CD4-positive, alpha-beta T cell (primary cell): Measurements from ENCODE around the gene STAT6. TPM values are rescaled to one million over a fixed set of nuclear protein-coding genes. Genes with fewer than 3 reads are reported as not detected.

Source experiments
- ATAC-seq: fragments of 200-7000 bp; cut with Tn5 transposase; one replicate; pipeline ENCODE4 v1.10.0; 2022; ENCODE audit warnings: mild to moderate bottlenecking; ENCODE audit not compliant: poor library complexity
- CTCF ChIA-PET: fragments of 350-600 bp; sonication (Branson Sonifier 250); formaldehyde crosslinking; loops from one replicate; lab custom pipeline; 2021; ENCODE audit warnings: antibody characterized with exemption, inconsistent platforms; lab: Charles Lee
- POLR2A ChIA-PET: fragments of 350-600 bp; sonication (Branson Sonifier 250); formaldehyde crosslinking; loops from one replicate; lab custom pipeline; 2021; ENCODE audit warnings: antibody characterized with exemption, inconsistent platforms; lab: Charles Lee
- DNase-seq, 14 experiments: peaks; one replicate each; pipeline ENCODE4 v3.0.0-alpha.2; 2013 to 2020; ENCODE audit warnings: mixed read lengths in 2 of 14
- H3K27ac ChIP-seq, 2 donors: one replicate each; pipeline versions ENCODE4 v1.5.1 to v1.7.0; 2013; ENCODE audit warnings: low read length in 2 of 2, low read depth in 1 of 2, mild to moderate bottlenecking in 1 of 2
- H3K27me3 ChIP-seq, 2 experiments: 1 replicate in 1 of 2; 2 replicates in 1 of 2; pipeline versions ENCODE4 v1.6.1 to v1.7.0; 2013; ENCODE audit warnings: low read length in 2 of 2, control low read depth in 1 of 2, mild to moderate bottlenecking in 1 of 2, moderate library complexity in 1 of 2; ENCODE audit not compliant: insufficient read depth in 2 of 2, control insufficient read depth in 1 of 2
- H3K36me3 ChIP-seq: one replicate; pipeline ENCODE4 v1.6.1; 2013; ENCODE audit warnings: low read length, control low read depth; ENCODE audit not compliant: insufficient read depth
- H3K4me1 ChIP-seq: one replicate; pipeline ENCODE4 v1.6.1; 2013; ENCODE audit warnings: low read length, control low read depth; ENCODE audit not compliant: insufficient read depth
- H3K4me3 ChIP-seq: one replicate; pipeline ENCODE4 v1.5.1; 2013; ENCODE audit warnings: mild to moderate bottlenecking, low read length, moderate library complexity
- H3K9me3 ChIP-seq, 2 experiments: 1 replicate in 1 of 2; 2 replicates in 1 of 2; pipeline versions ENCODE4 v1.6.1 to v1.7.0; 2013; ENCODE audit warnings: low read length in 2 of 2, mild to moderate bottlenecking in 2 of 2, control low read depth in 1 of 2, moderate library complexity in 1 of 2; ENCODE audit not compliant: control insufficient read depth in 1 of 2, insufficient read depth in 1 of 2
- H3K27ac Mint-ChIP-seq: one replicate; pipeline ENCODE4 v1.8.0; 2020; ENCODE audit warnings: mixed read lengths
- H3K27me3 Mint-ChIP-seq: one replicate; pipeline ENCODE4 v1.8.0; 2021; ENCODE audit warnings: mixed read lengths
- H3K36me3 Mint-ChIP-seq: one replicate; pipeline ENCODE4 v1.8.0; 2021; ENCODE audit warnings: low read depth, mixed read lengths
- H3K4me1 Mint-ChIP-seq: one replicate; pipeline ENCODE4 v1.8.0; 2021; ENCODE audit warnings: low read depth, mixed read lengths
- H3K4me3 Mint-ChIP-seq: one replicate; pipeline ENCODE4 v1.8.0; 2020; ENCODE audit warnings: mild to moderate bottlenecking, mixed read lengths
- H3K9me3 Mint-ChIP-seq: one replicate; pipeline ENCODE4 v1.8.0; 2020; ENCODE audit warnings: mixed read lengths
- intact Hi-C, 2 experiments: fragments of 100-400 bp; cut with DNase I in 1 of 2; cut with micrococcal nuclease in 1 of 2; formaldehyde crosslinking; loops; one replicate each; pipeline versions ENCODE4 v1.15.1 to v1.9.0; 2023 to 2025; cut with DNase I, micrococcal nuclease
- total RNA-seq, 174 experiments: library from RNA in 2 of 174; stranded (reverse) in 2 of 174; gene quantifications; one replicate each; pipeline ENCODE4 v1.2.3 and lab custom pipeline; 2021 to 2026
- TF ChIP-seq, protein P1 (sequence below): fragments of 200-600 bp; IDR thresholded peaks from one replicate; pipeline ENCODE4 v1.8.0; 2022; ENCODE audit warnings: antibody characterized with exemption, mild to moderate bottlenecking

The STAT6 gene
- total RNA-seq, 2 experiments from 2014 or later: 133 to 144 TPM

DNA sequence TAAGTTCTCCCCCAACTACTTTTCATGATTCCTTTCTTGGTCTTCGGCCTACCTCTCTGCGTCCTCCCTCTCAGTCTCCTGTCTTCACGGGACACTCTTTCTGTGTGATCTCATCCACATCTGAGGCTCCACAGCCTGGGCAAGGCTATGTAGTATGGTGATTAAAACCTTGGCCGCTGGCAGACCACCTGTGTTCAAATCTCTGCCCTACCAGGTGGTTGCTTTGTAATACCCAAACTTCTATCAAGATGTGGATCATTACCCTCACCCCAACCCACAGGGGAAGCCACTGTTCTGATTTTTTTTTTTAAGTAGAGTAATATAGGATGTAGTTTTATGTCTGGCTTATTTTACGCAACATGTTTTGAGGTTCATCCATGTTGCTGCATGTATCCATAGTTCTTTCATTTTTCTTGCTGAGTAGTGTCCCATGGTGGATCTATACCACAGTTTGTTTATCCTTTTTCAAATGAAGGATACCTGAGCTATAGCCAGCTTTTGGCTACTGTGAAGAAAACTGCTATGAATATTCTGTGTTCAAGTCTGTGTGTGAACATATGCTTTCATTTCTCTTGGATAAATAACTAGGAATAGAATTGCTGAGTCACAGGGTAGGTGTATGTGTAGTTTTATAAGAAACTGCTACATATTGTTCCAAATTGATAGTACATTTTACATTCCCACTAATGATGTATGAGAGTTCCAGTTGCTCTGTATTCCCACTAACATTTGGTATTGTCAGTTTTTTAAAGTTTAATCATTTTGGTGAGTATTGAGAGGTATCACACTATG, 8.3 kb upstream of the STAT6 start:
- no peak for DNase-seq
- Histone ChIP-seq H3K4me3 (no peak overlapping the region), H3K36me3 (no peaks in the 10 kb centered on the region), H3K4me1 (peaks cover 3% of the 10 kb centered on the region), H3K27ac (no peak overlapping the region), H3K27me3 (no peaks in the 10 kb centered on the region), H3K9me3 (no peaks in the 10 kb centered on the region)
- Mint-ChIP-seq H3K27me3 (no peaks in the 10 kb centered on the region), H3K36me3 (no peaks in the 10 kb centered on the region), H3K4me1 (peaks cover 5% of the 10 kb centered on the region), H3K27ac (no peak overlapping the region), H3K9me3 (no peaks in the 10 kb centered on the region), H3K4me3 (no peak overlapping the region)
- TF ChIP-seq, protein P1, sequence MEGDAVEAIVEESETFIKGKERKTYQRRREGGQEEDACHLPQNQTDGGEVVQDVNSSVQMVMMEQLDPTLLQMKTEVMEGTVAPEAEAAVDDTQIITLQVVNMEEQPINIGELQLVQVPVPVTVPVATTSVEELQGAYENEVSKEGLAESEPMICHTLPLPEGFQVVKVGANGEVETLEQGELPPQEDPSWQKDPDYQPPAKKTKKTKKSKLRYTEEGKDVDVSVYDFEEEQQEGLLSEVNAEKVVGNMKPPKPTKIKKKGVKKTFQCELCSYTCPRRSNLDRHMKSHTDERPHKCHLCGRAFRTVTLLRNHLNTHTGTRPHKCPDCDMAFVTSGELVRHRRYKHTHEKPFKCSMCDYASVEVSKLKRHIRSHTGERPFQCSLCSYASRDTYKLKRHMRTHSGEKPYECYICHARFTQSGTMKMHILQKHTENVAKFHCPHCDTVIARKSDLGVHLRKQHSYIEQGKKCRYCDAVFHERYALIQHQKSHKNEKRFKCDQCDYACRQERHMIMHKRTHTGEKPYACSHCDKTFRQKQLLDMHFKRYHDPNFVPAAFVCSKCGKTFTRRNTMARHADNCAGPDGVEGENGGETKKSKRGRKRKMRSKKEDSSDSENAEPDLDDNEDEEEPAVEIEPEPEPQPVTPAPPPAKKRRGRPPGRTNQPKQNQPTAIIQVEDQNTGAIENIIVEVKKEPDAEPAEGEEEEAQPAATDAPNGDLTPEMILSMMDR: no peak
- CTCF ChIA-PET: interaction anchor here (0.7 to 1.0 kb wide), 2 partner anchors 50 to 118 kb away, joined by 3 to 4 read pairs; no protein-coding TSS in a partner anchor
- POLR2A ChIA-PET: no interaction called here
- intact Hi-C loops: no loop called here
- ATAC-seq: no peak

DNA sequence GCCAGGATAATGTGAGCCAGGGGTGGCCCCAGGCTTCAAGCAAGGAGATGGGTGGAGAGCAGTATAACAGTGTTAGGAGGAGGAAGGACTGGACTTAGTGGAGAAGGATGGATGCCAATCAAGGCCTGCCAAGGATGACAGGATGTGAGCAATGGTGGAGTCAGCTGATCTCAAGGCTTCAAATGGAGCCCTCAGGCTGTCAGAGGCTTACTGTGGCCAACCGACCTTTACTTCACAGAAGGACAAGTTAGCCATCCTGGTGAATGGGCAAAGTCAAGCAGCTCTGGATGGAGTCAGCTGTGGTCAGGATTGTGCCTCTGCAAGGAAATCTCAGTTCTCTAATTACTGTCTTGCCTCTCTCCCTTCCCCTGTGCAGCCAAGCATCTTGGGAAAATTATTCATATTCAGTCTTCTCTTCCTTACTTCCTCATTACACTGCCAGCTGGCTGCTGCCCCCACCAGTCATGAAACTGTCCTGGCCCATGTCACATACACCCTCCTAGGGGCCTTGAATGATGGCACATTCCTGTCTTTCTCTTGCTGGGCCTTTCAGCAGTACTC, 7.6 kb upstream of the STAT6 start:
- H3K36me3 ChIP-seq: no peaks in the 10 kb centered on the region
- H3K27ac Mint-ChIP-seq: no peak overlapping the region
- no peaks in the 10 kb centered on the region for H3K4me1 Mint-ChIP-seq
- no peaks in the 10 kb centered on the region for H3K27me3 ChIP-seq
- intact Hi-C loops: no loop called here
- H3K4me3 ChIP-seq: no peak overlapping the region
- ChIA-PET CTCF (no interaction called here), POLR2A (no interaction called here)
- no peaks in the 10 kb centered on the region for H3K36me3 Mint-ChIP-seq
- TF ChIP-seq, protein P1: no peak
- H3K9me3 Mint-ChIP-seq: no peaks in the 10 kb centered on the region
- no peaks in the 10 kb centered on the region for H3K27me3 Mint-ChIP-seq
- peak in 2 of 14 experiments; percentile 39 to 50 for DNase-seq
- no peaks in the 10 kb centered on the region for H3K9me3 ChIP-seq
- H3K27ac ChIP-seq: no peak overlapping the region
- H3K4me3 Mint-ChIP-seq: no peak overlapping the region
- no peak for ATAC-seq
- no peaks in the 10 kb centered on the region for H3K4me1 ChIP-seq

DNA sequence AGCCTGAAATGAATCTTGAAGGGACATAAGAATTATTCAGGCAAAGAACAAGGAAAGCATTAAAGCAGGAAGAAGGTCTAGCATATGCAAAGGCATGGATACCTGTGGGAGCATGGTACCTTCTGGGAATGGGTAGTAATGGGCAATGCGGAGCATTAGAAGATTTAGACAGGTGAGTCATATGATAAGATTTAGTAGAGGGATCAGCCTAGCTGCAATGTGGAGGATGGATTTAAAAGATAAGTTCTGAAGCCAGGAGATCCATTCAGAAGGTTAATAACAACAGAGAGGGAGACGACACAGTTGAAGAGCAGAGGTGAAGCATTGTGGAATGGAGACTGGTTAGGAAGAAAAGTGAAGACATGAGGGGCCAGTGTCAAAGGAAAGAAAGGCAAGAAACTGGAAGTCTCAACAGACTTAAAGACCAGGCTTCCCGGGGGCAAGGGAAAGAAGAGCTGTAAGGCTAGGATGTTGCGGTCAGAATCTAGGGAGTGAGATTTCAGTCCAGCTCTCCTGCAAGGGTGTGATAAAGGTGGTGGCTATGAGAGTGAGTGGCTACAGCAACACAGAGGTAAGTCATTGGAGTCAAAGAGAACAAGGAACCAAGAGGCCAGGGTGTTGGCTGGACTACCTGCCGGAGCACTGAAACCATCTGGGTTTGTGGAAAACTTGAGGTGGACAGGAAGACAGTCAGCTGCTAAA, 5.6 kb upstream of the STAT6 start:
- no peak overlapping the region for H3K27ac ChIP-seq
- Mint-ChIP-seq H3K4me3 (no peak overlapping the region), H3K27ac (no peak overlapping the region), H3K4me1 (peaks cover 11% of the 10 kb centered on the region), H3K36me3 (peaks cover 6% of the 10 kb centered on the region), H3K27me3 (peaks cover 4% of the 10 kb centered on the region), H3K9me3 (no peaks in the 10 kb centered on the region)
- intact Hi-C loops: loop anchor here in 1 of 2 experiments (2.0 kb wide), 1 partner anchor 358 kb away; no protein-coding TSS in a partner anchor
- ChIA-PET CTCF (interaction anchor here (1.8 to 2.5 kb wide), 2 partner anchors 8 to 47 kb away, joined by 7 to 8 read pairs; no protein-coding TSS in a partner anchor), POLR2A (interaction anchor here (1.0 kb wide), 1 partner anchor 47 kb away, joined by 3 read pairs; no protein-coding TSS in a partner anchor)
- peaks cover 12% of the 10 kb centered on the region for H3K4me1 ChIP-seq
- H3K4me3 ChIP-seq: no peak overlapping the region
- ATAC-seq (no peak), DNase-seq (no peak)
- no peaks in the 10 kb centered on the region for H3K36me3 ChIP-seq
- no peaks in the 10 kb centered on the region for H3K27me3 ChIP-seq
- TF ChIP-seq, protein P1: no peak
- no peaks in the 10 kb centered on the region for H3K9me3 ChIP-seq
